Stimulated activated CD4-positive, alpha-beta T cell treated with anti-CD3 and anti-CD28 coated beads, TNF-alpha, amount 100 ng/mL, for 48 hours (primary cell): ENCODE measurements around the gene ATF5.

Experiments used
- DNase-seq, 3 donors: peaks; one replicate each; pipeline ENCODE4 v3.0.0-alpha.2; 2020; ENCODE audit warnings: low read depth in 3 of 3

The ATF5 gene

DNA sequence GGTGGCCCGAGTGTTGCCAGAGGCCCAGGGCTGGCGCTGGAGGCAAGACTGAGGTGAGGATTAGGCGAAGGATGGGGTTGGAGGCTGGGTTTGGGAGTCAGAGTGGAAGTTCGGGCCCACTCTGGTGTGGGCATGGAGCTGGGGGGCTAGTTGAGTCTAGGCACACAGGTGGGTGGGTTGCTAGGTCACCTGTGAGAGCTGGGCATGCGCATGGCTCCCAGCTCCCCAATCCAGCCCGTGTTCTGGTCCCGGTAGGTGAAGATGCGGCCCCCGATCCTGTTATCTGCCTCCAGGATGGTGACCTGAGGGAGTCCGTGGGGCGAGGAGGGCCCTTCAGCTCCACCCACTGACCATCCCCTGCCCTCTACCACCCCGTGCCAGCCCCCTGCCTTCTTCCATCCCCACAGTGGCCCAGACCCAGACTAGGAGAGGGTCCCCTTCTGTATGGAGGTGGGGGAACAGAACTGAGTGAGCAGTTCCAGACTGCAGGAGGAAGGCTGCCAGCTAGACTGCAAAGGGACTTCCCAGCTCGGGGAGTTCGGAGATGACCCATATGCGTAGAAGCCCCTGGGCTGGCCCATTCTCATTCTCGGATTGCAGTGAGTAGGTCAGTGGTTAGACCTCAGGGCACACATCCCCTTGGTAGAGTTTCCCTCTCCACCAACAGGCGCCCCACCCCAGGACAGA is 34.0 kb upstream of the ATF5 start:
- DNase-seq: peak in 2 of 3 donors; percentile 25 to 29

DNA sequence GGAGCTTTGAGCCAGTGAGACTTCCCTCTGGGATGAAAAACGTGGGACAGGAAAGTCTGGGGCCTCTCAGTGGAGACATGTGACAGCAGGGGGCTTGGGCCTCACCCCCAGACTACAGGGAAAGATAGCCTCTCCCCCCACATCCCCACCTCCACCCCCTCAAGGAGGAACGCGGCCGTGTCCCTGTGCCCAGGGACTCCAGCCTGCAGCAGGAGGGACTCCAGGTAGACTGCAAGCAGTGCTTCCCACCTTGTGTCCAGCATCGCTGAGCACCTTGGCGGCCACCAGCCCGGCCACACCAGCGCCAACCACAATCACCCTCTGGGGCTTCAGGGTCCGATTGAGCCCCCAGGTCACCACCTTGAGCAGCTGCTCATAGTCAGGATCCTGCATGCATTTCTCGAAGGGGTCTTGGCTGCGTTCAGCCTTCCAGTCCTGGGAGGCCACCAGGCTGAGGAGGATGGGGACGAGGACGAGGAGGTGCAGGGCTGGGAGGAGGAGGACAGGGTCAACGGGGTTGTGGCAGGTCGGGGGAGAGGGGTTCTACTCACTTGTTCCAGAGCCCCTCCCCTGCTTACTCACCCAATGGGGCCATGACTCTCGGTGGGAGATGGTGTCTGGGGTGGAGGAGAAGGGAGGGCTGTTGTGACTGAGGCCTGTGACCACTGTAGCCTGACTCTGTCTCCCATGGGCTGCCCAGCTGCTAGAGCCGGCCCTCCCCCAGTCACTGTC is 33.3 kb upstream of the ATF5 start:
- no peak for DNase-seq

DNA sequence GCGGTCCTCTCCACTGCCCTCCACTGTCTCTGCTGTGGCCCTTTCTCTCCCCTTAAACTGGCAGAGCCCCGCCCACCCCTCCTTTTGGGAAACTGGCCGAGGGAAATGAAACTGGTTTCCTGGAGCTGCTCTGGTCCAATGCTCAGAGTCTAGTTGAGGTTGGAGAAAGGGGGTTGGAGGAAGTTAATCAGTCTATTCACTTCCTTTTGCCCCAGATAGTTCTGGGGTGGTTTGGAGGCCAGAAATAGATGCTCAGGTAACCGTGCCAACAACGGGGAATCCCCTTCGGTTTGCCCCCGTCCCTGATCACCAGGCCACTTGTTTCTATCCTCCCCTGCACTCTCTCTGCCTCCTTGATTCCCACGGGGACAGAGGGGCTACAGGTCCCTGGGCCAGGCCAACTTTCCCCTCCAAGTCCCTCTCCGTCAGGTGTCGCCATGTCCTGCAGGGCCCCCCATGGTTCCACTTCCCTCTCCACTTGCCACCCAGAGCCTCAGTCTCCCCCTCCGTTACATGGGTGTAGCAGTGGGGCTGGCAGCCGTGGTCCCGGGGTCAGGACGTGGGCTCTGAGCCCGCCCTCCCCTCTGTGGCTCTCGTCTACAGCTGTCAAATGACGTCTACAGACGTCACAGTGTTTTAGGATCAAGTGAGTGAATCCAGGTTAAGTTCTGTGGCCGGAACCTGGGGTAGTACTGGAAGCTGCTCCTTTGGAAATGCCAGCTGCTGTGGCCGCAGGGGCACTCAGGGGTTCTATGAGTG is 32.0 kb upstream of the ATF5 start, which contains the start of gene IL4I1:
Gene IL4I1, minus strand, starts transcription at position 25 of the 759 bp plus-strand sequence. CDS start 727 bp downstream, outside the sequence.
- DNase-seq: peak in 2 of 3 donors; percentile 36 to 55

DNA sequence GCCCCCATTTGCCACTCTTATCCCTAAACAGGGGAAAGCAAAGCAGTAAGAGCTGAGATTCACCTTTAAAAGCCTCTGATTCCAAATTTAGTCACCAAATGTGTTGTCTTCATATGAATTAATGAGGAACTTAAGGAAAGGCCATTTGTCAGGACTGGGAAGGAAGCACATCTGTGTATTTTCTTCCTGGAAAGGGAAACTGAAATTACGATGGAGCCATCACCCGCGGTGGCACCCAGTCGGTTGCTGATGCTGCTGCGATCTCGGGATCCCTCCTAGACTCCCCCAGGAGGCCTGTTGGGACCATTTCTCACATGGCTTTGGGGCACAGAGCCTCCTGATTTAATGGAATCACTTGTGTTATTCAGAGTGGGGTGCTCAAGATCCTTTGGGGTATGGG is 24.9 kb upstream of the ATF5 start:
- DNase-seq: no peak

DNA sequence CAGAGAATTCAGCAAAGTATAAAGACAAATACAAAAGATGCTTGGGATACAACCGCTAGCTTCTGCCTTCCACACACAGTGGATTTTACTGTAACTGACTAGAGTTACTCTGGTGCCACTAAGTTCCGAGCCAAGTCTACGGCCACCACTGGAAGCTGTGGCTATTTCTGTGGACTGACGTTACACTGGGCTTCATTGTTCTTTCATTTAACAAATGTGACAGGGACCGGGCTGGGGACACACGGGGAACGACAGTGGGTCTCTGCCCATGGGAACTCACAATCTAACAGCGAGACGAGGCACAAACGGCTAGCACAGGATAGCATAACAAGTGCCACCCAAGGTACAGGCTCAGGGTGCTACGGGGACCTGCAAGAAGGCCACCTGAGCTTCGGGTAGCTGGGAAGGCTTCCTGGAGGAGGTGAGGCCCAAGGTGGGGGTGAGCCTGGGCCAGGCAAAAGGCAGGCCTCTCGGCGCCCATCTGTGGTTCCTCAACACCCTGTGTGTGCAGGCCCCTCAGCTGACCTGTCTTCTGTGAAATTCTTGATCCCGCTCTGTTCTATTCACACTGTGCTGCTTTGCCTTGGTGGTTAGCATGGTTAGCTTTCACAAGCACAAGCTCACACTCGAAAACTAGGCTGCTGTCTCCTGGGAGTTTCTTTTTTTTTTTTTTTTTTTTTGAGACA is 22.0 kb upstream of the ATF5 start:
- no peak for DNase-seq

DNA sequence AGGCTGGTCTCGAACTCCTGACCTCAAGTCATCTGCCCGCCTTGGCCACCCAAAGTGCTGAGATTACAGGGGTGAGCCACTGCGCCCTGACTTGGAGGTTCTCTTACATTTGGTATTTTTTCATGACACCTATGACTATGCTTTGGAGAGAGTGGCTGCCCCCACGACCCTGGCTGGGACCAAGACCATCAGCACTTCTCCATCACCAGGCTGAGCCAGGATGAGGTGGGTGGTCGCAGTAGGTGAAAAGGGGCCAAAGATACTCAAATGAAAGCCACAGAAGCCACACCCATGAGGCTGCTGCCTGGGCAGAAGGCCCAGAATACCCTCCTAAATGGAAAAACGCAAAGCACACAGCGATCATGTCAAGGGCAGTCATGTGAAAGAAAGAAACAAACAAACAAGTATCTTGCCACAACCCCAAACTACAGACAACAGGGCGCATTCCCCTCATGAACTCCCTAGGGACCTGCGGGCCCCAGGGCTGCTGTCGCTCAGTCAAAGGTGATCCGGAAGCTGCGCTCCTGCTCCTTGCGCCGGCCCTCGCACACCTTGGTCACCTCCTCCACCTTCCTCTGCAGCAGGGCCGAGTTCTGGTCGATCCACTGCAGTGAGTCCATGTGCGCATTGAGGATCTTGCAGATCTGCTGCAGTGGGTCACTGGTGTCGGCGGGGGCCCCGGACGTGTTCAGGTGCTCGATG is 21.1 kb upstream of the ATF5 start:
- no peak for DNase-seq

DNA sequence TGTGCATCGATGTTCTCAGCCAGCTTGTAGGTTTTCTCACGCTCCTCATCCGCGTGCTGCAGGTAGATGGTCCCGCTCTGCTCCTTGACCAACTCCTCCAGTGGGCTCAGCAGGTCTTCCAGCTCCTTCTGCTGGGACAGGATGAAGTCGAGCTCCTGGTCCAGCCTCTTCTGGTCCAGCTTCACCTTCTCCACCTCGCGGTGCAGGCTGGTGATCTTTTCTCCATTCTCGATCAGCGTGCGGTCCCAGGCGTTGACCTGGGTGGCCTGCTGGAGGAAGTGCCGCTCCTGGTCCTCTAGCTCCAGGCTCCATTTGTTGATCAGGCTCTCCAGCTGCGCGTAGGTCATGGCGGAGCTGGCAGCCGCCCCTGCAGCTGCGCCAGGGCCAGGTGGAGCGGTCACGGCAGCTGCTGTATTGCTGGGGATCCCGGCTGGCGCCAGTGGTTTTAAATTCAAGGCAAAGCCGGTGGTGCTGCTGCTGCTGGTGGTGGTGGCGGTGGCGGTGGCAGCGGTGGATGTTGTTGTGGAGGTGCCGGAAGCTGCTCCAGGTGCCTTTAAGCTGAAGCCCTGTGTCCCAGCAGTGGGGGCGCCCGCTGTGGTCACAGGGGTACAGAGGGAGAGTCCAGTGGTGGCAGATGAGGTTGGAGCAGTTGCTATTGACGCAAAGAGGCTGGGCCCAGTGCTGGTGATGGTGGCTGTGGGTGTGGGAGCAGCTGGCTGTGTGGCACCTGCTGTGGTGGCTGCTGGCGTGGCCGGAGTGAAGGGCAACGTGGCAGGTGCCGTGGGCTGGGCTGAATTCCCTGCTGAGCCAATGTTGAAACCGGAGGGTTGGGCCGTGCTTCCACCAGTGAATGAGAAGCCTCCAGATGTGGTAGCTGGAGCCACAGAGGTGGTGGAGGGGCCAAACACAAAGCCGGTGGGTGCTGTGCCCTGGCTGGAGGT is 20.3 kb upstream of the ATF5 start:
- DNase-seq: no peak

DNA sequence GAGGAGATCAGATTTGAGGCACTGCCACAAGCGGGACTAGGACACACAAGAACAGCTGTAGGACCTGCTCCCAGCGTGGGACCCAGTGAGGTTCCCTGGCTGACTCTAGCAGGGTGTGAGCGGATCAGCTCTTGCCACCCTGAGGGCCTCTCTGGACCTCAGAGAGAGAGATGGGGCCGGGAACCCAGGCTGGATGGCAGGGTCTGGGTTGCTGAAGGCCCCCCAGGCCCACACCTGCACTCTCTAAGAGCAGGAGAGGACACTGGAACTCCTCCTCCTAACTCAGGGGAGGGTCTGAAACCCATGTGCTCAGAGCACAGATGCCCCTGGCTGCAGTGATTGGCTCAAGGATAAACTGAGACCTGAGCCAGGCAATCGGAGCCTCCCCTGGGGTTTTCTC is 18.8 kb upstream of the ATF5 start:
- no peak for DNase-seq

DNA sequence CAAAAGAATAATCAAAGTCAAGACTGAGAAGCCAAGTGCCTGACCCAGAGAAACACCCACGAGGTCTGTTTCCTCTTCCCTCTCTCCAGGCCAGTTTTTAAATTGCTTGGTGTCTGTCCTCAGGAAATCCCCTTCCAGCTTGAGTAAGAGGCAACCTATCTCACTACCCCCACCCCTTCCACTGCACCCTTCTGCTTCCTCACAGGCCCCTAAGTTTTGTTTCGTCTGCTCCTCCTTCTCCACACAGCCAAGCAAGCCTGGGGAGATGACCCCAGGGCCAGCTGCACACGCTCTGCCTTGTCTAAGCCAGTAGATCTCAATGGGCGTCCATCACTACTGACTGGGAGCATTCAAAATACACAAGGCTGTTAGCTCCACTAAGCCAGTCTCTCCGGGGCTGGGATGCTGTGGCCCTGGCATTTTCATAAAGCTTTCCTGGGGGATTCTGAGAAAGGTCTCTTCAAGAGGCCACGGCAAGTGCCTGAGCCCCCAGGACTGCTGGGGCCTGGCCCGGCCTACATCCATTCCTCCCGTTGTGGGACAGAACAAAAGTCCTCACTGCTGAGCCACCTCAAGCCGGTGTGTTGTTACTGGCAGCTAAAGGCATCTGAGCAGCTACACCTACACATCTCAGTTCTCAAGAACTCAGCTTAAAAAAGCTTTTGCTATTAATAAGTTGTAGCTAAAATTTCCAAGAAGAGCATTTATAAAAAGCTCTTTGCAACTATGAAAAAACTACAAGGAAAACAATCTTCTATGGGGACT is 17.4 kb upstream of the ATF5 start:
- DNase-seq: no peak

DNA sequence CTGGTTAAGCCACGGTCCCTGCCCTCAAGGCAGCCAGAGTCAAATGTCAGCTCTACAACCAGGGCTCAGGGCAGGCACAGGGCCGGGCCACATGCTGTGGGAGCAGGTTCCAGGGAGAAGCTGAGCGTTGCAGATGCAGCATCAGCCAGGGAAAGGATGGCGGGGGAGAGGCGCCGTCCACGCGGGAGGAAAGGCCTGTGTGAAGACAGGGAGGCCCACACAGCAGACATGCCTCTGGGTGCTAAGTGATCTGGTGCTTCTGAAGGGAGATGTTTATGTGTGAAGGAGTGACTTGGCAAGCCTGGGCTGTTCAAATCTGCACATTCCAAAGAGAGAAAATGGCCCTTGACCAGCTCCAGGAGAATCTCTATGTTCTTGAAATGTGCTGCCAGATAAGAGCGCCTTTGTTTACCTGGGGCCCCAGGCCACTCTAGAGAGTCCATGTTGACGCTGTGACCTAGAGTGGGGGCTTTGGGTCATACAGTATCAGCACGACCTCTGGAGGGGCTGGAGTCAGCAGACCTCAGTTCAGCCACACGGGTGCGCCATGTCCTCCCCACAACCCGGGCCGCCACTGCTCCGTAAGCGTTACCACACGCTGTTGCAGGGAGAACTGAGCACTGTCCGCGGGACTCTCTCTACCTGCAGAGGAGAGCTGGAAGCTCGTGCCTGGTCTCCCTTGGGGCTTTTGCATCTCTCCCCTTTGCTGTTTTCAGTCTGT is 15.9 kb upstream of the ATF5 start:
- no peak for DNase-seq

DNA sequence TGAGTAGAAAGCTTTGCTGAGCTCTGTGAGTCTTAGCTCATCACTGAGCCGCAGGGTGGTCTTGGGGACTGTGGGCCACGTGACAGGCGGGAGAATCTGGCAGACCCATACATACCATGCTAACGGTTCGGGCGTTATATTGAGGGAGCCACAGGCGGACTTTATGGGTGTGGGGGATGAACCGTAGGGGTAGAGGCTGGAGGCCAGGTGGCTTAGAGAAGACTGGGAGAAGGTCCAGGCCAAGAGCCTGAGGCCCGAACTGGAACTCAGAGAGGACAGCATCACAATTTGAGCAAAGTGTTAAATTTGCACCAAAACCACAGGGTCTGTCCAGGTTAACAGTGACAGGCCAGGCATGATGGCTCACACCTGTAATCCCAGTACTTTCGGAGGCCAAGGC is 15.3 kb upstream of the ATF5 start:
- DNase-seq: no peak

DNA sequence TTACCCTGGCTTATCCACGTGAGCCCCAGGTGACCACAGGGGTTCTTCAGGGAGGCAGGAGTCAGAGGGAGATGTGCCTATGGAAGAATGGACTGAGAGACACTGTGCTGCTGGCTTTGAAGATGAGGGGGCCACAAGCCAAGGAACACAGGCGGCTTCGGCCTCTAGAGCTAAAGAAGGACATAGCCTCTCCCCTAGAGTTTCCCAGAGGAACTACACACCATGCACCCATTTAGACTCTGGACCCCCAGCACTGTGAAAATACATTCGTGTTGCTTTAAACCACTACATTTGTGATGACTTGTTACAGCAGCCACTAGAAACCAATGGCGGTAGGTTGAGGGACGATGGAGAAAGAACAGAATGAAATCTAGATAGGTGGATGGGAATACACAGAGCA is 13.7 kb upstream of the ATF5 start:
- DNase-seq: no peak

DNA sequence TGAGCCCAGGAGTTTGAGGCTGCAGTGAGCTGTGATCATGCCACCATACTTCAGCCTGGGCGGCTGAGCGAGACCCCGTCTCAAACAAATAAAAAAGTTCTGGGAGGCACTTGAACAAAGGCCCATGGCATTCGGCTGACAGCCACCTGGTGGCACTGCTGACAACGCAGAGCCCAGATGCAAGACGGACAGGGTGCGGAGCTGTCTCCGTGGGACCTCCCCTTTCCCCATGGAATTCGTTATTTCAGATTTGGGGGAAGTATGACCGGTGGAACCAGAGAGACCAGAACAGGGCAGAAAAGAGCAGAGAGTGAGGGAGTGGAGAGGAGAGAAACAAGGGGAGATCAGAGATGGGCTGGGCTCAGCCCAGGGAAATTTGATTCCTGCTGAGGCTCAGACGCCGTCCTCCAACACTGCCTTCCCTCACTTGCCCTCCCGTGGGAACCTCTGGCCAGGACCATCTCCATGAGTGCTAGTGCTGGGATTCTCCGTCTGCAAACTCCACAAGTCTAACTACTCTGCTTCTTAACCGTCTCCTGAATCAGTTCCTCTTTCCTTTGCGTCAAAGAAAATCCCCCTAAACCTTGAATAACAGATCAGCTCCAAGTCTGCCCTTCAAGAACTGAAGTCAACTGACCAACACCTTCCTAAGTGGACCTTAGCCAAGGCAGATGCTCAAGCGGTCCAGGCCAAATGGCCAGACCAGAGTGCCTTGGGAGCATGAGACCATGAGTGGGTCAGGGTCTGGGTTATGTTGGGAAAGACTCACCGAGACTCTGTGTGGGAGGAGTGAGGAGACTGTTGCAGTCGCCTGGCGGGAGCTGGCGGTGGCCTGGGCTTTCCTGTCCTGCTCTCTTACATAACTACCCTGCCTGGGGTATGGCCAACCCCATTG is 11.9 kb upstream of the ATF5 start:
- no peak for DNase-seq

DNA sequence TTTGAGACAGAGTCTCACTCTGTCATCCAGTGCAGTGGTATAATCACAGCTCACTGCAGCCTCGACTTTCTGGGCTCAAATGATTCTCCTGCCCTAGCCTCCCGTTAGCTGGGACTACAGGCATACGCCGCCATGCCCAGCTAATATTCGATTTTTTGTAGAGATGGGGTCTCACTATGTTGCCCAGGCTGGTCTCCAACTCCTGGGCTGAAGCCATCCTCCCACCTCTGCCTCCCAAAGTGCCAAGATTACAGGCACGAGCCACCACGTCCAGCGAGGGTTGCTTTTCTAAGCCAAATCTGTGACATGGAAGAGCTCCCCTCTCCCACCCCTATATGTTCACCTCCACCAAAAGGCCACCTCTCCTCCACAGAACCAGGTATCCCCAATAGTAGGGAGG is 10.9 kb upstream of the ATF5 start:
- DNase-seq: no peak

DNA sequence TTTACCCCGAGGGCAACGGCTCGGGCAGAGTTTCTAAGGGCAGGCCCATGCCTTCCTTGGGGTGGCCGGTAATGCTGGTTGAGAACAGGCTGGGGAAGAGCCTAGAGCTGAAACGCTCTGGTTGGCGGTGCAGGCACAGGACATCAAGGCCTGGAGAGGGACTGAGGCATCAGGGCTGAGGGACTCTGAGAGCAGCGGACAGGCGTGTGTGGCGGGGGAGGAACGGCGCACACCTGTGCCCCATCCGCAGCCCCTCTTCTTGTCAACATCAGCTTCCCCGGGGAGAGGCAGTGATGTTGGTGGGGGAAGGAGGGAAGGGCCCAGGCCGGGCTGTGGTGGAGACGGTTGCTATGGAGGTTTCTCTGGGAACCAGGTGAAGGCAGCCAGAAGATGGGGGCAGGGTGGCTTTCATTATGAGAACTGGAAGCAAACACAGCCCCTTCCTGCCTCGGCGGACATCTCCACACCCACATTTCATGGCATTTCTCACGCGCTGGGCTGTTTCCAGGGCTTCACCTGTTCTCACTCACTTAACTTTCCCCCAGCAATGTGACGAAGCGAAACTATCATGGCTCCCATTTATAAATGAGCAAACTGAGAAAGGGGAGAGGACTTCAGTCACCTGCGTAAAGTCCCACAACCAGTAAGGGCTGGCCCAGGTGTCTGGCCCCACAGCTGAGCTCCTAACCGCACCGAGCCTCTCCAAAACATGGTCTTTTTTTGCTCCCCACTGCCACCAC is 8.2 kb upstream of the ATF5 start:
- no peak for DNase-seq

DNA sequence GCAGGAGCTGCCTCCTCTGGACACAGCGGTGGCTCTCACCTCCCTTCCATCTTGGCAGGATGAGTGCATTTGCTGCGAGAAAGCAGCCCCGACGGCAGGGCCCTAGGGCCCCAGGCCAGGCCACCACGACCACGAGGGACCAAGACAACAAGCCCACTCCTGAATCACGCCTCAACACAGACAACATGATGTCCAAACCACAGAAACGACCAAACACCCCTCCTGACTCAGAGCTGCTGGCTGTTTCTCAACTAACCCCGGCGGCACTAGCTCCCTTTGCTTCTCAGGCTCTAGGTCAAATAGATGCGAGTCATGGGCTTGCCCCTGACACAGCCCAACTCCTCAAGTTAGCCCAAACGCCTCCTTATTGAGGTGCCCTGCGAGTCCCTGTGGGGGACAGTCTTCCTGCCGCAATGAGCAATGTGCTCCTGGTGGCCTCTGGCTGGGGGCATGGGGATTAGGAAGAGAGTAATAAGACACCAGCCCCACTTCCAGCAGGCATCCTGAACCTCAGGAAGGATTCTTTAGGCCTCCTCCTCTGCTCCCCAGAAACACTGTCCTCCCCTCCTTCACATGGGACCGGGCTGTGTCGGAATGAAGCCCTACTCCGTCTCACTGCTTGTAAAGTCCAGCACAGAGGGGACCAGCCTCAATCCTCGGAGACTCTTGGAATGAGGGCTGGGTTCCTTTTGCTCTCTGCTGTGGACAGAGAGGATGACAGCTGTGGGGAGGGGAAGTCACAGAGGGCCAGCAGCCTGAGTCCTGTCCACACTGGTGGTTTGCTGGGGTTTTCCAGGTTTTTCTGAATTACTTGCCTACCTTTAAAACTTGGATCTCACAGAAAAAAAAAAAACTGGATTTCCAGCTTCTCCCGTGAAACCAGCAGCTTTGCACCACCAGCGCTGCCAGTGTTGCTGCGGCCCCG is 6.9 kb upstream of the ATF5 start:
- DNase-seq: no peak
